ENCODE data around the gene LZTS2.

LZTS2 gene

GRCh38 chr10:101021239-101021638 is 21.6 kb downstream of the LZTS2 start:
- no peak for DNase-seq (ENCODE audit: extremely low read depth, low read depth)
- TF ChIP-seq CTCF (IDR thresholded peaks at IDR 0.05; ENCODE audit: low read depth, low read length, missing control alignments) = no peak
- H3K4me3 ChIP-seq (replicated peaks; ENCODE audit: low read depth, low read length) = no peak overlapping the region

- DNase-seq (ENCODE audit: extremely low read depth, low read depth) = no peak
- H3K4me3 ChIP-seq (replicated peaks; ENCODE audit: low read depth, low read length) = no peak overlapping the region
- no peak for TF ChIP-seq CTCF (IDR thresholded peaks at IDR 0.05; ENCODE audit: low read depth, low read length, missing control alignments)
Measured at GRCh38 chr10:101021692-101022251, 22.2 kb downstream of the LZTS2 start.

DNA sequence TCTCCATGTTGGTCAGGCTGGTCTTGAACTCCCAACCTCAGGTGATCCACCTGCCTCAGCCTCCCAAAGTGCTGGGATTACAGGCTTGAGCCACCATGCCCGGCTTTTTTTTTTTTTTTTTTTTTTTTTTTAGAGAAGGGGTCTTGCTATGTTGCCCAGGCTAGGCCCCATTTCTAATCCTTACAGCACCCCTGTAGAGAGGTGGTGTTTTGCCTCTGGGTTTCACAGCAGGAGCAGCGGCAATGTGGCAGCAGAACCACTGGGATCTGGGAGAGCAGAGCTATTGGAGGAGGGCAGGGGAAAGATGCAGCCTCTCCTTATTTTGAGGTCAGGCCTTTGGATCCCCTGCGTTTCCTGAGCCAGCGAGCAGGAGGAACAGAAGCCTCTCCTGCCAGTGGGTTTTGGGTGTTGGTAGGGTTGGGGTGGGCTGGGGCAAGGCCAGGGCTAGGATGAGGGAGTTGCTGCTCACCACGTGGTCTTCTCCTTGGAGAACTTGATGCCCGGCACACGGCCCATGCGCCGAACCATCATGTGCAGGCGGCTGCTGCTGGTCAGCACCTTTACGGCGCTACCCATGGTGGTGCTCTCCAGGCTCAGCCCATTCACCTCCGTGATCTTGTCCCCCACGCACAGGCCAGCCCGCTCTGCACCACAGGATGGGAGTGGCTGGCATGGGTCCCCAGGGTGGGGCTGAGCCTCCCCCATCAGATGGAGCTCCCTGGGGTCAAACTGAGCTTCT is 23.5 kb downstream of the LZTS2 start:
- no peak for TF ChIP-seq CTCF (IDR thresholded peaks at IDR 0.05; ENCODE audit: low read depth, low read length, missing control alignments)
- DNase-seq (ENCODE audit: extremely low read depth, low read depth) = no peak

GRCh38 chr10:101027106-101027720 is 27.6 kb downstream of the LZTS2 start:
- no peak overlapping the region for H3K4me3 ChIP-seq (replicated peaks; ENCODE audit: low read depth, low read length)
- TF ChIP-seq CTCF (IDR thresholded peaks at IDR 0.05; ENCODE audit: low read depth, low read length, missing control alignments) = no peak
- no peak for DNase-seq (ENCODE audit: extremely low read depth, low read depth)

More for the DNA sequence above, 23.5 kb downstream of the LZTS2 start:
- no peak overlapping the region for H3K4me3 ChIP-seq (replicated peaks; ENCODE audit: low read depth, low read length)

GRCh38 chr10:101028446-101029337 is 29.1 kb downstream of the LZTS2 start:
- H3K4me3 ChIP-seq (replicated peaks; ENCODE audit: low read depth, low read length) = no peak overlapping the region
- TF ChIP-seq CTCF (IDR thresholded peaks at IDR 0.05; ENCODE audit: low read depth, low read length, missing control alignments) = no peak
- DNase-seq (ENCODE audit: extremely low read depth, low read depth) = no peak

- DNase-seq (ENCODE audit: extremely low read depth, low read depth) = no peak
- no peak overlapping the region for H3K4me3 ChIP-seq (replicated peaks; ENCODE audit: low read depth, low read length)
- TF ChIP-seq CTCF (IDR thresholded peaks at IDR 0.05; ENCODE audit: low read depth, low read length, missing control alignments) = peak; percentile 18
Measured at GRCh38 chr10:101029520-101030295, 30.1 kb downstream of the LZTS2 start.
